A204.1 (cell line): ENCODE measurements around the gene HBM.
"Not testable (repeated sequence)": the region's sequence is repeated elsewhere in the genome, so short reads cannot be mapped to it uniquely, and the experiment has no call there.

Experiments used
- FAIRE-seq: peaks from 2 replicates; lab custom pipeline; 2012; peaks lifted over from hg19 to GRCh38; lab: Jason Lieb, UNC

The HBM gene

GRCh38 chr16:185691-186090, 19.9 kb downstream of the HBM start:
- no peak for FAIRE-seq

GRCh38 chr16:187330-187729, 21.6 kb downstream of the HBM start:
- FAIRE-seq = no peak

- no peak for FAIRE-seq
Measured at GRCh38 chr16:188674-189073, 22.9 kb downstream of the HBM start.

GRCh38 chr16:189604-190186, 23.9 kb downstream of the HBM start:
- no peak for FAIRE-seq

GRCh38 chr16:191831-192230, 26.1 kb downstream of the HBM start:
- FAIRE-seq = no peak

DNA sequence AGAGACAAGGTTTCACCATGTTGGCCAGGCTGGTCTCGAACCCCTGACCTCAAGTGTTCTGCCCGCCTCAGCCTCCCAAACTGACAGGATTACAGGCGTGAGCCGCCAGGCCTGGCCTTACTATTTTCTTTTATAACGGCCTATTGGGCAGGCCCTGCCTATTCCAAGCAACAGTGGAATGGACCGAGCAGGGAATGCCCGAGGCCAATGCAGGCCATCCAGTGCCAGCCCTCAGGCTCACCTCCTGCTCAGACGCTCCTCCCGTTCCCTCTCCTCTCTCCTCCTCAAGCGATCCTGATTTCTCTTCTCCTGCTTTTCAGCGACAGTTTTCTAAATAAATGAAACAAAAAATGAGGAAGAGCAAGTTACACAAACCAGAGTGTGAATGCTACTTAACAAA, 26.9 kb downstream of the HBM start:
- no peak for FAIRE-seq

- no peak for FAIRE-seq
Measured at GRCh38 chr16:193441-193840, 27.7 kb downstream of the HBM start.

- FAIRE-seq = no peak
Measured at GRCh38 chr16:194516-194915, 28.7 kb downstream of the HBM start.

- no peak for FAIRE-seq
Measured at GRCh38 chr16:200388-200787, 34.6 kb downstream of the HBM start.

GRCh38 chr16:203246-203645, 37.5 kb downstream of the HBM start:
- FAIRE-seq = no peak

DNA sequence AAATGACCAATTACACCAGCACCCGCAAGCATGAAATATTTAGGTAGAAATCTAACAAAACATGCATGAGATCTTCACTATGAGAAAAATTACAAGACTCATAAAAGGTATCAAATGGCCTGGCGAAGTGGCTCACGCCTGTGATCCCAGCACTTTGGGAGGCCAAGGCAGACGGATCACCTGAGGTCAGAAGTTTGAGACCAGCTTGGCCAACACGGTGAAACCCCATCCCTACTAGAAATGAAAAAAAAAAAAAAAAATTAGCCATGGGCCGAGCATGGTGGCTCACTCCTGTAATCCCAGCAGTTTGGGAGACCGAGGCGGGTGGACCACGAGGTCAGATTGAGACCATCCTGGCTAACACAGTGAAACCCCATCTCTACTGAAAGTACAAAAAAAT, 38.3 kb downstream of the HBM start:
- FAIRE-seq = not testable (repeated sequence)

GRCh38 chr16:209359-209758, 43.6 kb downstream of the HBM start:
- FAIRE-seq = not testable (repeated sequence)

DNA sequence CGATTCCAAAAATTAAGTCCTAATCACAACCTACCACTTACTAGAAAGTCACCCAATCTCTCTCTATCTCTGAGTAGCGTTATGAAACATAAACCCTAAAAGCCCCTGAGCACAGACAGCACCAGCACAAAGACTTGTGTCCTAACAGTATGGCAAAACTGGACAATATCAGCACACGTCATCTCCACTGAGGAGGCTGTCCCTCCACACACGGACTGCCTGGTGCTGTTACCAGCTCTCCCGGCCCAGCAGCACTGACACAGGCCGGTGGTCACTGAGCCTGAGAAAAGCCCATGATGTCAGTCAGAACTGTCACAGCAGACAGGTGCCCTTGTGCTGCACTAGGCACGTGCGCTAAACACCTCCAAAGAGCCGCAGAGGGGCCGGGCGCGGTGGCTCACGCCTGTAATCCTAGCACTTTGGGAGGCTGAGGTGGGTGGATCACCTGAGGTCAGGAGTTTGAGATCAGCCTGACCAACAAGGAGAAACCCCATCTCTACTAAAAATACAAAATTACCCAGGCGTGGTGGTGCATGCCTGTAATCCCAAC, 45.9 kb downstream of the HBM start:
- not testable (repeated sequence) for FAIRE-seq

DNA sequence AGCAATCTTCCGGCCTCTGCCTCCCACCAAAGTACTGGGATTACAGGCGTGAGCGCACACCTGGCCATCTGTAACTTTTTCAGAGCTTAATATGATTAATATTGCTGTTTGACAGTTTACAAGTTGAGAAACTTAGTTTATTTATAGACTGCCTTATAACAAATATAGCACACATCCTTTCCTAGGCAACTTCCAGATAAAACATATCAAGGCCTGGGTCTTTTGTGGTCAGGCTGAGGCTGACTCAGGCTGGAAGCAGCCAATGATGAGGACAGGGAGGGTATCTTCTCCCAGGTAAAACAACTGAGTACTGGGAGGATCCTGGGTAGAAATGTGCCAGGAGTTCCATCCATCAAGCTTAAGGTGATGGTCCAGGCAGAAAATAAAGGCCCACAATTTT, 47.2 kb downstream of the HBM start:
- no peak for FAIRE-seq
